B cell (primary cell): ENCODE measurements around the gene GCNT4. TPM values are rescaled to one million over a fixed set of nuclear protein-coding genes. Genes with fewer than 3 reads are reported as not detected.

Source experiments
- ATAC-seq: fragments of 200-7000 bp; cut with Tn5 transposase; one replicate; pipeline ENCODE4 v1.10.0; 2021; ENCODE audit warnings: low read depth, mild to moderate bottlenecking, moderate number of reproducible peaks, moderate library complexity
- CTCF ChIA-PET: fragments of 350-600 bp; sonication (Branson Sonifier 250); formaldehyde crosslinking; loops from one replicate; lab custom pipeline; 2021; ENCODE audit warnings: antibody characterized with exemption, inconsistent platforms; lab: Charles Lee
- POLR2A ChIA-PET: fragments of 350-600 bp; sonication (Branson Sonifier 250); formaldehyde crosslinking; loops from one replicate; lab custom pipeline; 2021; ENCODE audit warnings: antibody characterized with exemption; lab: Charles Lee
- DNase-seq: peaks from one replicate; pipeline ENCODE4 v3.0.0; 2013
- H2AFZ ChIP-seq: 2 replicates; pipeline ENCODE4 v1.6.1; 2012; ENCODE audit warnings: mild to moderate bottlenecking, low read depth, low read length; ENCODE audit not compliant: insufficient read depth, poor library complexity, severe bottlenecking
- H3K27ac ChIP-seq, 2 donors: 1 replicate in 1 of 2; 2 replicates in 1 of 2; pipeline ENCODE4 v1.5.1; 2012 to 2013; ENCODE audit warnings: low read length in 2 of 2, mild to moderate bottlenecking in 2 of 2, moderate library complexity in 1 of 2
- H3K27me3 ChIP-seq, 4 experiments: fragments of 200-600 bp in 1 of 4; sonication (generic) in 1 of 4; replicated peaks in 1 of 4; 1 replicate in 2 of 4; 2 replicates in 2 of 4; pipeline versions ENCODE4 v1.6.1 to v1.7.0; 2013 to 2016; ENCODE audit warnings: low read length in 3 of 4, mild to moderate bottlenecking in 2 of 4, mixed read lengths in 1 of 4, moderate library complexity in 1 of 4; ENCODE audit not compliant: insufficient read depth in 4 of 4, control insufficient read depth in 3 of 4; ENCODE audit errors: control extremely low read depth in 1 of 4
- H3K36me3 ChIP-seq, 2 experiments: replicated peaks in 1 of 2; 1 replicate in 1 of 2; 2 replicates in 1 of 2; pipeline versions ENCODE4 v1.6.1 to v1.7.1; 2013; ENCODE audit warnings: low read length in 1 of 2; ENCODE audit not compliant: insufficient read depth in 2 of 2, control insufficient read depth in 1 of 2; ENCODE audit errors: control extremely low read depth in 1 of 2, extremely low read depth in 1 of 2
- H3K4me1 ChIP-seq, 2 donors: fragments of 200-600 bp in 1 of 2; sonication (generic) in 1 of 2; 1 replicate in 1 of 2; 2 replicates in 1 of 2; pipeline versions ENCODE4 v1.5.1 to v1.6.1; 2013 to 2017; ENCODE audit warnings: low read length in 2 of 2; ENCODE audit not compliant: control insufficient read depth in 2 of 2, insufficient read depth in 2 of 2
- H3K4me2 ChIP-seq: replicated peaks from 2 replicates; pipeline ENCODE3; 2012; ENCODE audit warnings: mild to moderate bottlenecking, low read depth, low read length; ENCODE audit not compliant: poor library complexity, severe bottlenecking
- H3K4me3 ChIP-seq, 5 experiments: fragments of 200-600 bp in 1 of 5; sonication (generic) in 1 of 5; 1 replicate in 3 of 5; 2 replicates in 2 of 5; pipeline versions ENCODE4 v1.5.1 to v1.7.0; 2011 to 2016; ENCODE audit warnings: low read length in 4 of 5, mild to moderate bottlenecking in 4 of 5, low read depth in 2 of 5, control low read depth in 1 of 5, moderate library complexity in 1 of 5; ENCODE audit not compliant: insufficient read depth in 1 of 5; ENCODE audit errors: control extremely low read depth in 1 of 5, extremely low read depth in 1 of 5
- H3K79me2 ChIP-seq: fragments of 200-600 bp; sonication (generic); one replicate; pipeline ENCODE4 v1.6.0; 2016; ENCODE audit warnings: low read length; ENCODE audit not compliant: control insufficient read depth, insufficient read depth
- H3K9ac ChIP-seq: fragments of 200-600 bp; sonication (generic); 2 replicates; pipeline ENCODE4 v1.6.1; 2017; ENCODE audit warnings: mild to moderate bottlenecking, low read length, moderate library complexity
- H3K9me3 ChIP-seq, 3 donors: one replicate each; pipeline versions ENCODE4 v1.6.1 to v1.7.1; 2013; ENCODE audit warnings: low read length in 2 of 3; ENCODE audit not compliant: control insufficient read depth in 2 of 3, insufficient read depth in 1 of 3; ENCODE audit errors: control extremely low read depth in 1 of 3
- H4K20me1 ChIP-seq: 2 replicates; pipeline ENCODE4 v1.6.0; 2012; ENCODE audit warnings: mild to moderate bottlenecking, low read length; ENCODE audit not compliant: insufficient read depth, control insufficient read depth, poor library complexity, severe bottlenecking
- H3K27ac Mint-ChIP-seq: one replicate; pipeline ENCODE4 v1.8.0; 2021; ENCODE audit warnings: mixed read lengths
- H3K27me3 Mint-ChIP-seq: one replicate; pipeline ENCODE4 v1.8.0; 2021; ENCODE audit warnings: mixed read lengths
- H3K4me1 Mint-ChIP-seq: one replicate; pipeline ENCODE4 v1.8.0; 2021; ENCODE audit warnings: mixed read lengths
- H3K4me3 Mint-ChIP-seq: one replicate; pipeline ENCODE4 v1.8.0; 2021; ENCODE audit warnings: mixed read lengths
- H3K9me3 Mint-ChIP-seq: one replicate; pipeline ENCODE4 v1.8.0; 2022; ENCODE audit warnings: mixed read lengths; ENCODE audit not compliant: insufficient read depth
- CTCF ChIP-seq: fragments of 200-600 bp; IDR thresholded peaks from one replicate; pipeline ENCODE4 v1.8.0; 2022; ENCODE audit warnings: antibody characterized with exemption, mild to moderate bottlenecking
- EZH2 ChIP-seq: IDR thresholded peaks from 2 replicates; pipeline ENCODE4 v1.6.1; 2012; ENCODE audit warnings: borderline replicate concordance, low read depth, mild to moderate bottlenecking, moderate library complexity, low read length; ENCODE audit not compliant: insufficient read depth, poor library complexity, severe bottlenecking
- WGBS: methylation state at CpG from one replicate; pipeline ENCODE4 v1.1.5; 2013; ENCODE audit warnings: missing lambda C conversion rate; ENCODE audit not compliant: insufficient coverage; 5-methylcytosine and 5-hydroxymethylcytosine counted together
- intact Hi-C: fragments of 100-400 bp; cut with micrococcal nuclease; formaldehyde crosslinking; loops from one replicate; pipeline ENCODE4 v1.10.0; 2022
- polyA plus RNA-seq: library from polyadenylated mRNA; depleted of rRNA; stranded (reverse); fragments of >200 nt; gene quantifications from 2 replicates; pipeline ENCODE4 v1.2.3, GENCODE V29; 2012
- total RNA-seq, 2 donors: library from RNA; stranded (reverse); fragments of 120-200 nt in 1 of 2; gene quantifications; 1 replicate in 1 of 2; 2 replicates in 1 of 2; pipeline versions ENCODE4 v1.2.3 to v1.2.4, GENCODE V29; 2013 to 2022

GCNT4 gene
- total and polyA plus RNA-seq, 2 donors (not counting 1 experiment from before 2014, with no cell fraction given) = 0.01 TPM; not detected in 1

- TF ChIP-seq EZH2 = no peak
- no peak for TF ChIP-seq CTCF
- Mint-ChIP-seq H3K27ac (no peak overlapping the region), H3K27me3 (peaks cover 15% of the 10 kb centered on the region), H3K4me1 (no peaks in the 10 kb centered on the region), H3K4me3 (no peak overlapping the region), H3K9me3 (no peaks in the 10 kb centered on the region)
- ATAC-seq (no peak), DNase-seq (no peak)
- Histone ChIP-seq H2AFZ (no peak overlapping the region), H4K20me1 (no peaks in the 10 kb centered on the region), H3K27ac (no peak overlapping the region), H3K4me1 (no peaks in the 10 kb centered on the region), H3K4me2 (no peak overlapping the region), H3K27me3 (peaks cover 0 to 5% (median 0%) of the 10 kb centered on the region in 4 experiments), H3K9me3 (no peaks in the 10 kb centered on the region), H3K36me3 (no peaks in the 10 kb centered on the region), H3K9ac (no peak overlapping the region), H3K79me2 (no peaks in the 10 kb centered on the region), H3K4me3 (no peak overlapping the region)
- no CpG with 5 or more reads among the region's 3 CpGs for WGBS
- ChIA-PET POLR2A (no interaction called here), CTCF (no interaction called here)
- intact Hi-C loops = no loop called here
These were observed 39.2 kb upstream of the GCNT4 start for GRCh38 chr5:75091597-75091996.

DNA sequence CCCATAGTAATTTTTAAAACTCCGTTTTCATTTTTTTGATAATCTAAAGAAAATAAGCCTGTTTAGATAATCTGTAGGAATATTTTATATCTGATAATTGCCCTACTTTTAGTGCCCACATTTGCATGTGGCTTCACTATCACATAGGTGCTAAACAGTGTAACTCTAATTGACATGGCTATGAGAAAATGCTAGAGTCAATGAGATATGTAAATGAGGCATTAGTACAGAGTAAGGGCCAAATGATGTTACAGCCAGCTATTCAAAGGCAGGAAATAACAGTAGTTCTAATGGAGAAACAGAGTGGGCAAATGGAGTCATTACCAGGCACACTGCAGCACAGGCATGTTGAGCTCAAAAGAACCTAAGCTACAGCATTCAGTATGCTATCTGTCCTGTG lies 37.3 kb upstream of the GCNT4 start:
- Mint-ChIP-seq H3K4me1 (no peaks in the 10 kb centered on the region), H3K9me3 (no peaks in the 10 kb centered on the region), H3K4me3 (no peak overlapping the region), H3K27me3 (peaks cover 26% of the 10 kb centered on the region), H3K27ac (no peak overlapping the region)
- no peak for TF ChIP-seq EZH2
- no peak for TF ChIP-seq CTCF
- H3K4me1 ChIP-seq = no peaks in the 10 kb centered on the region
- no peaks in the 10 kb centered on the region for H3K79me2 ChIP-seq
- H4K20me1 ChIP-seq = no peaks in the 10 kb centered on the region
- POLR2A ChIA-PET = no interaction called here
- no peak overlapping the region for H3K4me3 ChIP-seq
- DNase-seq (no peak), ATAC-seq (no peak)
- H3K9me3 ChIP-seq = no peaks in the 10 kb centered on the region
- H3K27ac ChIP-seq = no peak overlapping the region
- H3K36me3 ChIP-seq = no peaks in the 10 kb centered on the region
- CTCF ChIA-PET = interaction anchor here (0.6 kb wide), 1 partner anchor 1452 kb away, joined by 5 read pairs; no protein-coding TSS in a partner anchor
- H3K9ac ChIP-seq = no peak overlapping the region
- intact Hi-C loops = no loop called here
- peaks cover 0 to 5% (median 0%) of the 10 kb centered on the region in 4 experiments for H3K27me3 ChIP-seq
- no peak overlapping the region for H2AFZ ChIP-seq
- H3K4me2 ChIP-seq = no peak overlapping the region
- WGBS = no CpG with 5 or more reads among the region's 1 CpG
